Karpas-422 (cell line): ENCODE measurements around the gene TCEAL5. TPM values are rescaled to one million over a fixed set of nuclear protein-coding genes. Genes with fewer than 3 reads are reported as not detected.

ENCODE experiments used
- DNase-seq: peaks from one replicate; pipeline ENCODE4 v3.0.0-alpha.2; 2015
- H2AFZ ChIP-seq: fragments of 200-600 bp; sonication (generic); 2 replicates; pipeline ENCODE4 v1.6.1; 2014; ENCODE audit warnings: antibody characterized with exemption, low read length, mixed read lengths
- H3K27ac ChIP-seq: fragments of 200-600 bp; sonication (generic); 2 replicates; pipeline ENCODE4 v1.5.1; 2014; ENCODE audit warnings: mild to moderate bottlenecking, low read length, moderate library complexity
- H3K27me3 ChIP-seq: fragments of 200-600 bp; sonication (generic); 2 replicates; pipeline ENCODE4 v1.6.1; 2014; ENCODE audit warnings: low read length, mixed read lengths
- H3K36me3 ChIP-seq: fragments of 200-600 bp; sonication (generic); 2 replicates; pipeline ENCODE4 v1.6.1; 2014; ENCODE audit warnings: low read length, mixed read lengths; ENCODE audit not compliant: insufficient read depth
- H3K4me1 ChIP-seq: fragments of 200-600 bp; sonication (generic); 2 replicates; pipeline ENCODE4 v1.6.1; 2014; ENCODE audit warnings: mild to moderate bottlenecking, low read length, mixed read lengths
- H3K4me2 ChIP-seq: fragments of 200-600 bp; sonication (generic); 2 replicates; pipeline ENCODE4 v1.6.1; 2014; ENCODE audit warnings: low read length, low read depth, mild to moderate bottlenecking; ENCODE audit not compliant: poor library complexity, severe bottlenecking
- H3K4me3 ChIP-seq: fragments of 200-600 bp; sonication (generic); 2 replicates; pipeline ENCODE4 v1.5.1; 2014; ENCODE audit warnings: mild to moderate bottlenecking, antibody characterized with exemption, low read length, mixed read lengths
- H3K79me2 ChIP-seq: fragments of 200-600 bp; sonication (generic); 2 replicates; pipeline ENCODE4 v1.6.1; 2014; ENCODE audit warnings: mild to moderate bottlenecking, low read length, mixed read lengths
- H3K9ac ChIP-seq: fragments of 200-600 bp; sonication (generic); 2 replicates; pipeline ENCODE4 v1.6.0; 2014; ENCODE audit warnings: low read length
- H3K9me2 ChIP-seq: fragments of 200-600 bp; sonication (generic), shearing (Covaris generic); replicated peaks from 2 replicates; pipeline ENCODE4 v1.6.0; 2014; ENCODE audit warnings: mild to moderate bottlenecking, low read length, moderate library complexity; ENCODE audit not compliant: insufficient read depth
- H3K9me3 ChIP-seq: fragments of 300-700, 200-600 bp; sonication (generic); 2 replicates; pipeline ENCODE4 v1.6.1; 2014; ENCODE audit warnings: low read length, mixed read lengths
- H4K20me1 ChIP-seq: fragments of 200-600 bp; sonication (generic); 2 replicates; pipeline ENCODE4 v1.6.1; 2014; ENCODE audit warnings: mild to moderate bottlenecking, antibody characterized with exemption, low read length, low read depth; ENCODE audit not compliant: insufficient read depth
- total RNA-seq: library from RNA; depleted of rRNA; stranded (reverse); fragments of >200 nt; shearing (Covaris generic); gene quantifications from 2 replicates; pipeline ENCODE4 v1.2.3, GENCODE V29; 2014; ENCODE audit warnings: low replicate concordance

The TCEAL5 gene
- total RNA-seq, 1 experiment from 2014 or later = not detected

GRCh38 chrX:103275947-103276567, 493 bp downstream of the TCEAL5 start:
- H3K4me3 ChIP-seq = no peak overlapping the region

GRCh38 chrX:103274284-103274683, 2.3 kb downstream of the TCEAL5 start:
- Histone ChIP-seq H3K9me3 (no peaks in the 10 kb centered on the region), H3K79me2 (no peaks in the 10 kb centered on the region), H3K36me3 (no peaks in the 10 kb centered on the region), H3K9me2 (no peaks in the 10 kb centered on the region), H3K4me1 (no peaks in the 10 kb centered on the region), H3K4me3 (no peak overlapping the region), H4K20me1 (0 out of 2 replicates have a peak, but pooled peaks cover 3% of the 10 kb centered on the region), H2AFZ (no peak overlapping the region), H3K27me3 (no peaks in the 10 kb centered on the region), H3K9ac (no peak overlapping the region), H3K27ac (no peak overlapping the region), H3K4me2 (no peak overlapping the region)
- DNase-seq = no peak

More at GRCh38 chrX:103275947-103276567, 493 bp downstream of the TCEAL5 start:
- H3K4me2 ChIP-seq = no peak overlapping the region
- 0 out of 2 replicates have a peak, but pooled peaks cover 3% of the 10 kb centered on the region for H4K20me1 ChIP-seq
- no peak overlapping the region for H3K27ac ChIP-seq
- no peaks in the 10 kb centered on the region for H3K27me3 ChIP-seq
- H3K79me2 ChIP-seq = no peaks in the 10 kb centered on the region
- H3K9ac ChIP-seq = no peak overlapping the region
- H3K36me3 ChIP-seq = no peaks in the 10 kb centered on the region
- DNase-seq = no peak
- no peaks in the 10 kb centered on the region for H3K9me2 ChIP-seq
- no peaks in the 10 kb centered on the region for H3K4me1 ChIP-seq
- no peak overlapping the region for H2AFZ ChIP-seq
- no peaks in the 10 kb centered on the region for H3K9me3 ChIP-seq

GRCh38 chrX:103258275-103258674, 18.3 kb downstream of the TCEAL5 start:
- H3K4me3 ChIP-seq = no peak overlapping the region
- no peak overlapping the region for H3K9ac ChIP-seq
- peaks cover 4% of the 10 kb centered on the region; the same call in 1 of the 2 replicates for H3K27me3 ChIP-seq
- peaks cover 5% of the 10 kb centered on the region; the same call in 1 of the 2 replicates for H3K79me2 ChIP-seq
- no peak for DNase-seq
- H3K9me2 ChIP-seq = no peaks in the 10 kb centered on the region
- no peak overlapping the region for H2AFZ ChIP-seq
- peaks cover 11% of the 10 kb centered on the region for H3K4me1 ChIP-seq
- peaks cover 5% of the 10 kb centered on the region; the same call in 1 of the 2 replicates for H3K9me3 ChIP-seq
- no peaks in the 10 kb centered on the region for H3K36me3 ChIP-seq
- H3K27ac ChIP-seq = no peak overlapping the region
- no peaks in the 10 kb centered on the region for H4K20me1 ChIP-seq
- no peak overlapping the region for H3K4me2 ChIP-seq

- Histone ChIP-seq H3K79me2 (peaks cover 5% of the 10 kb centered on the region; the same call in 1 of the 2 replicates), H3K4me3 (no peak overlapping the region), H3K27ac (no peak overlapping the region), H3K4me1 (peaks cover 11% of the 10 kb centered on the region), H3K9me3 (no peaks in the 10 kb centered on the region), H3K4me2 (no peak overlapping the region), H3K36me3 (no peaks in the 10 kb centered on the region), H3K9ac (no peak overlapping the region), H3K9me2 (no peaks in the 10 kb centered on the region), H2AFZ (no peak overlapping the region), H4K20me1 (no peaks in the 10 kb centered on the region), H3K27me3 (no peaks in the 10 kb centered on the region)
- DNase-seq = no peak
Observed at GRCh38 chrX:103256651-103257050, 19.9 kb downstream of the TCEAL5 start.

- Histone ChIP-seq H3K4me2 (peak within 1 kb of the TSS; percentile 81), H2AFZ (peak within 1 kb of the TSS; percentile 96), H3K79me2 (peaks cover 5% of the 10 kb centered on the region; the same call in 1 of the 2 replicates), H3K4me1 (peaks cover 11% of the 10 kb centered on the region), H3K4me3 (peak within 1 kb of the TSS; percentile 84), H3K27ac (peak within 1 kb of the TSS; percentile 37; the same call in 1 of the 2 replicates), H3K36me3 (no peaks in the 10 kb centered on the region), H3K9me3 (no peaks in the 10 kb centered on the region), H4K20me1 (no peaks in the 10 kb centered on the region), H3K27me3 (no peaks in the 10 kb centered on the region), H3K9me2 (no peaks in the 10 kb centered on the region), H3K9ac (peak within 1 kb of the TSS; percentile 86)
- peak; percentile 85 for DNase-seq
Observed at GRCh38 chrX:103254921-103255493, 21.5 kb downstream of the TCEAL5 start, which contains the start of gene TCEAL8. Gene TCEAL8, minus strand, starts transcription at chrX:103255155. Its CDS starts 1,176 bp downstream, at chrX:103253979.

GRCh38 chrX:103254171-103254824, 22.3 kb downstream of the TCEAL5 start:
- Histone ChIP-seq H3K4me3 (peak overlapping the region; percentile 84), H2AFZ (peak overlapping the region; percentile 96; the same call in 1 of the 2 replicates), H3K36me3 (no peaks in the 10 kb centered on the region), H3K79me2 (peaks cover 5% of the 10 kb centered on the region; the same call in 1 of the 2 replicates), H3K4me2 (peak overlapping the region; percentile 81), H3K27ac (peak overlapping the region; percentile 37; the same call in 1 of the 2 replicates), H3K9ac (peak overlapping the region; percentile 86), H3K4me1 (peaks cover 11% of the 10 kb centered on the region), H3K27me3 (no peaks in the 10 kb centered on the region), H3K9me3 (no peaks in the 10 kb centered on the region), H4K20me1 (no peaks in the 10 kb centered on the region), H3K9me2 (no peaks in the 10 kb centered on the region)
- peak; percentile 73 for DNase-seq

- no peak for DNase-seq
- Histone ChIP-seq H4K20me1 (no peaks in the 10 kb centered on the region), H3K9ac (peak overlapping the region; percentile 86; the same call in 1 of the 2 replicates), H2AFZ (no peak overlapping the region), H3K79me2 (peaks cover 5% of the 10 kb centered on the region; the same call in 1 of the 2 replicates), H3K9me3 (no peaks in the 10 kb centered on the region), H3K4me1 (peaks cover 15% of the 10 kb centered on the region), H3K4me2 (peak overlapping the region; percentile 81), H3K27ac (no peak overlapping the region), H3K4me3 (no peak overlapping the region), H3K9me2 (no peaks in the 10 kb centered on the region), H3K27me3 (no peaks in the 10 kb centered on the region), H3K36me3 (no peaks in the 10 kb centered on the region)
Observed at GRCh38 chrX:103253608-103254007, 22.9 kb downstream of the TCEAL5 start.

- no peak overlapping the region for H2AFZ ChIP-seq
- H3K4me1 ChIP-seq = peaks cover 15% of the 10 kb centered on the region
Observed at GRCh38 chrX:103250977-103251376, 25.6 kb downstream of the TCEAL5 start.

More at GRCh38 chrX:103250977-103251376, 25.6 kb downstream of the TCEAL5 start:
- no peak overlapping the region for H3K4me3 ChIP-seq
- H3K9me2 ChIP-seq = no peaks in the 10 kb centered on the region
- no peaks in the 10 kb centered on the region for H3K9me3 ChIP-seq
- no peak overlapping the region for H3K27ac ChIP-seq
- H3K36me3 ChIP-seq = no peaks in the 10 kb centered on the region
- DNase-seq = no peak
- H3K27me3 ChIP-seq = no peaks in the 10 kb centered on the region
- H3K79me2 ChIP-seq = peaks cover 5% of the 10 kb centered on the region; the same call in 1 of the 2 replicates
- no peaks in the 10 kb centered on the region for H4K20me1 ChIP-seq
- no peak overlapping the region for H3K4me2 ChIP-seq
- no peak overlapping the region for H3K9ac ChIP-seq
